ENCODE results near the gene TMA16.
"Not testable (repeated sequence)": the region's sequence is repeated elsewhere in the genome, so short reads cannot be mapped to it uniquely, and the experiment has no call there.

The TMA16 gene

GRCh38 chr4:163494360-163495241 lies at the start of gene TMA16:
TMA16 (plus strand) TSS chr4:163494690; CDS start chr4:163494802, 112 bp downstream.
- DNase-seq: peak; percentile 75 to 78

GRCh38 chr4:163447023-163447422 lies 47.5 kb upstream of the TMA16 start:
- DNase-seq: not testable (repeated sequence)

GRCh38 chr4:163447481-163447880 lies 47.0 kb upstream of the TMA16 start:
- DNase-seq: no peak

DNA sequence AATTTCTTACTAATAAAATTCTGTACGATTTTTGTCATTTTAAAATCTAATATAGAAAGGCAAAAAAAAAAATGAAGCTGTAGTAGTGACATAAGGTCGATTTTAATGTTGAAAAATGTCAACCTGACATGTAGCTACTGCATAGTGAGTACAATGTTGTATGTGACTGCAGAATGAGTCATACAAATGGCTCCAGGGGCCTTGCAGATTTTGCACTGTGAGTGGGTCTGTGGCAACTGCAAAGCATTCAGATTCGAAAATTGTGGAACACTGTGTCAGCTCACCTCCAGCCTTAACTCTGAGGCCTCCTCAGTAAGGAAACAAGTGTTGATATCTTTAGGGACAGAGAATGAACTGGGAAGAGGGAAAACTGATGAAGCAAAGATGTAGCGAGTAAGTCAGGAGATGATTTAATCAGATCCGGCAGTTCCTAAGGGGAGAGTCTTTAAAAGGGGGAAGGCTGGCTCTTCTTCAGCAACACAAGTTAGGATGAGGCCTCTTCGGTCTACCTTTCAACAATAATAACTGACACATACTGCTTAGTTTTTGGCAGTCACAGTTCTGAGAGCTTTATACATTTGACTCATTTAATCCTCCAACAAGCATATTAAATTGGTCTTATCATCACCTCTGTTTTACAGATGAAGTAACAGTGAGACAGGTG lies 45.8 kb upstream of the TMA16 start:
- DNase-seq: no peak

- DNase-seq: no peak
Observed at GRCh38 chr4:163462556-163462955, 31.9 kb upstream of the TMA16 start.

GRCh38 chr4:163467082-163467770 lies 27.3 kb upstream of the TMA16 start:
- no peak for DNase-seq

DNA sequence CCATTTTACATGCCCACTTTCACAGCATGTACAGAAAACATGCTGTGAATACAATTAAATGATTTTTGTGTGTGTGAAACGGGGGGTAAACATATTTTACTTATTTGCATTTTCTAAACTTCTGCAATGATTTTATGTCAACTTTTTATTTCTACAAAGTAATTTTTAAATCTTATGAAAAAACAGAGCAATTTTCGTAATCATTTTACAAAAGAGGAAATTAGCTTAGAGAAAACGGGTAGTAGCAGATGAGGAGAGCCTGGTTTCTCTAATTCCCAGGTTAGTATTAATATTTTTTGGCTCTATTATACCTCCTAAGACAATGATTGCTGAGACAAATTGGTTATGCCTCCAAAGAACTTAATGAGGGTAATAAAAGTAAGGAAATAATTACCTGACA lies 24.1 kb upstream of the TMA16 start:
- no peak for DNase-seq

GRCh38 chr4:163473130-163473529 lies 21.4 kb upstream of the TMA16 start:
- no peak for DNase-seq

DNA sequence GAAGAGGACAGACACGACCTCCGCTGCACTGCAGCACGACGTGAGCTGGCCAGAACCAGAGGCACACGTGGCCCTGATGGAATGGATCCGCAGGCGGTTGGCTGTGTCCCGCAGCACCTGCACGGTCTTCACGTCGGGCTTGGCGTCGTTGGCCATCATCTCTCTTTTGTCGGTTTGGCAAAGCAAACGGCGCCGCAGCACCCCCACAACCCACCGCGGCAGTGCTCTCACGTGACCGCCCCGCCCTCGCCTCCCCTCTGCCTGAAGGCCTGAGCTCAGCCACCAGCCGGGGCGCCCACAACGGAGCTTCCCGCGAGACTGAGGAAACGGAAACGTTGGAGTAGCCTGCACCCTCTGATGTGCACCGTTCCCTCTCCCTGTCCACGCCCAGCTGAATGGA lies 20.9 kb upstream of the TMA16 start, which contains the start of gene TKTL2:
Gene TKTL2 (minus strand): TSS at position 179 of the 400 bp plus-strand sequence. CDS start 20 bp downstream, at position 159.
- DNase-seq: no peak

- DNase-seq: no peak
Observed at GRCh38 chr4:163474027-163474426, 20.5 kb upstream of the TMA16 start.

DNA sequence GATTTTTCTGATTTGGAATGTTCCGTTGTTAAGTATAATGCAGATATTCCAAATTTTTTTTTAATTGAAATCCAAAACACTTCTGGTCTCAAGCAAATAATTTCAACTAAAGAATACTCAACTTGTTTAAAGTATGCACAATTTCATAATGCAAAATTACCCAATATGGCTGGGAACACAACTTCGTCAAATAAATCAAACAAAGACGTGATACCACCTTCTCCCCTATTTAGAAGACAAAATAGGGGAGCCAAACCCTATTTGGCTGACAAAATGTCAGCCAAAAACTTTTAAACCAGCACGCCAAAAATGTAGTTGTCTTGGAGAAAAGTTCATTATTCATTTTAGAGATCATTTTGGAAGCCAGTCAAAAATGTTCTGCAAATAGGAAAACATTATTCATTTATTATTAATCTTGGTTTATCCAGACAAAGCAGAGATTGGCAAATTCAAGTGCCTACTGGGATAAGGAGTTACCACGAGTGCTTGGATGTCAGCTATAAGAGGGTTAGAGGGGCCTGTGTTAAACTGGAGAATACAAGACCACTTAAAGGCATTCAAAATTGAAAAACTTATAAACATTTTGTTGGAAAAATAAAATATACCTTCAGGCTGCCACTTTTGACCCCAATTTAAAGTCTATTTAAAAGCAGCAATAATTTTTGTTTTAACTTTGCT lies 17.6 kb upstream of the TMA16 start:
- DNase-seq: no peak

- no peak for DNase-seq
Observed at GRCh38 chr4:163482190-163482589, 12.3 kb upstream of the TMA16 start.

DNA sequence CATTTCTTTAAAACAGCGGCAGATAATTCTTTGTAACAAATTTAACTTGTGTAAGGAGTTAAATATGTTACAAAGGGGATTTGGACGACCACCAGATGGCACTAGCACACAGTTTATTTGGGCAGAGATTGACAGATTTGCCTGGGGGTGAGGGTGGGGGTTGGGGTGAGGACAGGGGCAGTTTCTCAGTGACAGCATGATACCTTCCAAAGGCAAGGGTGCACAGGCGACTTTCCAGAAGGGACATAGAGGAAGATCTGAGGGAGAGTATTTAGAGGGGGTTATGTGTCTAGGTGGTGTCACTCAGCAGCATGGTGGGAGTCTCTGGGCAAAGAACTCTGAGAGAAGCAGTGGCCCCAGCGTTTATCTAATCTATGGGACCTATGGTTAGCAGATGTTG lies 9.6 kb upstream of the TMA16 start:
- peak; percentile 42 to 52 for DNase-seq

DNA sequence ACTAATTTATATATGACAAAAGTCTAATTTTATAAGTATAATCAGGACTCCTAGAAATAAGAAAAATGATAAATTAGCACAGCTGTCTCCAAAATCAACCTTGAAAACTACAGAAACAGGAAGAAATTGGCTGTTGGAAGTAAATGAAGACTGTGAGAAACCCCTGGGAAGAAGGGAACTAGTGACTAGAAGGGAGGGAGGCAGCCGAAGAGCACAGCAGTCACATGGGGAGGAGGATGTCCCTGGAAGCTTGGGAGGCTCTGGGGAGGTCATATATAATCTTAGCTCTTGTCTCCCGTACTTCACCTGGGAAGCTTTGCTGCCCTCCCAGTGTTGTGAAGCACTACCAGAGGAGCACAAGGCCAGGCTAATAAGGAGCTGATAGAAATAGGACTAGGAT lies 8.9 kb upstream of the TMA16 start:
- no peak for DNase-seq

GRCh38 chr4:163486321-163486720 lies 8.2 kb upstream of the TMA16 start:
- DNase-seq: no peak

- DNase-seq: no peak
Observed at GRCh38 chr4:163489929-163490328, 4.6 kb upstream of the TMA16 start.

GRCh38 chr4:163492951-163493504 lies 1.5 kb upstream of the TMA16 start:
- no peak for DNase-seq

DNA sequence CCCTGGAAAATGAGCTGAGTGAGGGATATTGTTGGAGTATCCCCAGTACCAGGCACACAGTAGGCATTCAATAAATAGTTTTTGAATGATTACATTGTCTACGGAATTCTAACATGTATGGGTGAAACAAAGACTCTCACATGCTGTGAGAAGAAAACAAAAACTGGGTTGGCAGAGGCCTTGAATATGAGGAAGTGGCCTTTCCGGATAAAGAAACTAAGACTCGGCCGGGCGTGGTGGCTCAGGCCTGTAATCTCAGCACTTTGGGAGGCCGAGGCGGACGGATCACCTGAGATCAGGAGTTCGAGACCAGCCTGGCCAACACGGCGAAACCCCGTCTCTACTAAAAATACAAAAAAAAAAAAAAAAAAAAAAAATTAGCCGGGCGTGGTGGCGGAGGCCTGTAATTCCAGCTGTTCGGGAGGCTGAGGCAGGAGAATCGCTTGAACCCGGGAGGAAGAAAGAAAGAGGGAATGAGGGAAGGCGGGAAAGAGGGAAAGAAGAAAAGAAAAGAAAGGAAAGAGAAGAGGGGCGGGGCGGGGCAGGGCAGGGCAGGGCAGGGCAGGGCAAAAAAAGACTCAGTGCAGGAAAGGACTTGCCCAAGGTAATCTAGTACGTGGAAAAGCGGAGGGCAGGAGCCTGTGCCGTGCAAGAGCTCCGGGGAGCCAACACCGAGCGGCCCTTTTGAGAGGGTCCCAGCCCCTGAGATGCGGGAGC lies 689 bp upstream of the TMA16 start:
- DNase-seq: peak in 1 of 2 donors; percentile 4

- DNase-seq: no peak
Observed at GRCh38 chr4:163495900-163496299, 1.4 kb downstream of the TMA16 start.

DNA sequence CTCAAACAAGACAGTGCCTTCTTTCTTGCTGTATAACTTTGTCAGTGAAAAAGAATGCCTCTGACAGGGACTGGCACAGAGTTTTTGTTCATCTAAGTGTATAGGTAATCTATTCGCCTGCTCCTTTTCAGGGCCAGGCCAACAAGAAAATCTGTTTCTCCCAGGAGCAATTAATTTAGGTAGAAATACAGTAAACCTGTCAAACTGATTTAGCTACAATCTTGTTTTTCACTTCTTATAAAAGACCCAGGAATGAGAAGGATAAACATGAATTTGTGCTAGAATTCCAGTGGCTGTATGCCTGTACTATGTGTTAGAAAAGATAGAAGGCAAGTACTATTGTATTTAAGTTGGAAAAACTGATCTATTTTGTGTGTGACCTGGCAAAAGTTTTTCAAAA lies 6.1 kb downstream of the TMA16 start:
- DNase-seq: no peak

GRCh38 chr4:163505374-163505773 lies 10.9 kb downstream of the TMA16 start:
- DNase-seq: no peak

GRCh38 chr4:163515198-163515597 lies 20.7 kb downstream of the TMA16 start:
- no peak for DNase-seq
